ENCODE data around the gene ALAS2.

GRCh38 chrX:55072286-55072685 lies 41.5 kb upstream of the ALAS2 start:
- TF ChIP-seq, protein P1, sequence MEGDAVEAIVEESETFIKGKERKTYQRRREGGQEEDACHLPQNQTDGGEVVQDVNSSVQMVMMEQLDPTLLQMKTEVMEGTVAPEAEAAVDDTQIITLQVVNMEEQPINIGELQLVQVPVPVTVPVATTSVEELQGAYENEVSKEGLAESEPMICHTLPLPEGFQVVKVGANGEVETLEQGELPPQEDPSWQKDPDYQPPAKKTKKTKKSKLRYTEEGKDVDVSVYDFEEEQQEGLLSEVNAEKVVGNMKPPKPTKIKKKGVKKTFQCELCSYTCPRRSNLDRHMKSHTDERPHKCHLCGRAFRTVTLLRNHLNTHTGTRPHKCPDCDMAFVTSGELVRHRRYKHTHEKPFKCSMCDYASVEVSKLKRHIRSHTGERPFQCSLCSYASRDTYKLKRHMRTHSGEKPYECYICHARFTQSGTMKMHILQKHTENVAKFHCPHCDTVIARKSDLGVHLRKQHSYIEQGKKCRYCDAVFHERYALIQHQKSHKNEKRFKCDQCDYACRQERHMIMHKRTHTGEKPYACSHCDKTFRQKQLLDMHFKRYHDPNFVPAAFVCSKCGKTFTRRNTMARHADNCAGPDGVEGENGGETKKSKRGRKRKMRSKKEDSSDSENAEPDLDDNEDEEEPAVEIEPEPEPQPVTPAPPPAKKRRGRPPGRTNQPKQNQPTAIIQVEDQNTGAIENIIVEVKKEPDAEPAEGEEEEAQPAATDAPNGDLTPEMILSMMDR (IDR thresholded peaks at IDR 0.05), result no peak
- no peak for TF ChIP-seq POLR2A (IDR thresholded peaks at IDR 0.05)
